NCI-H510A (cell line): ENCODE data around the gene RNASE3.
"Not testable (repeated sequence)": the region's sequence is repeated elsewhere in the genome, so short reads cannot be mapped to it uniquely, and the experiment has no call there.

Experiments used
- DNase-seq: peaks from one replicate; lab custom pipeline; 2025; lab: John Stamatoyannopoulos, UW

The RNASE3 gene

DNA sequence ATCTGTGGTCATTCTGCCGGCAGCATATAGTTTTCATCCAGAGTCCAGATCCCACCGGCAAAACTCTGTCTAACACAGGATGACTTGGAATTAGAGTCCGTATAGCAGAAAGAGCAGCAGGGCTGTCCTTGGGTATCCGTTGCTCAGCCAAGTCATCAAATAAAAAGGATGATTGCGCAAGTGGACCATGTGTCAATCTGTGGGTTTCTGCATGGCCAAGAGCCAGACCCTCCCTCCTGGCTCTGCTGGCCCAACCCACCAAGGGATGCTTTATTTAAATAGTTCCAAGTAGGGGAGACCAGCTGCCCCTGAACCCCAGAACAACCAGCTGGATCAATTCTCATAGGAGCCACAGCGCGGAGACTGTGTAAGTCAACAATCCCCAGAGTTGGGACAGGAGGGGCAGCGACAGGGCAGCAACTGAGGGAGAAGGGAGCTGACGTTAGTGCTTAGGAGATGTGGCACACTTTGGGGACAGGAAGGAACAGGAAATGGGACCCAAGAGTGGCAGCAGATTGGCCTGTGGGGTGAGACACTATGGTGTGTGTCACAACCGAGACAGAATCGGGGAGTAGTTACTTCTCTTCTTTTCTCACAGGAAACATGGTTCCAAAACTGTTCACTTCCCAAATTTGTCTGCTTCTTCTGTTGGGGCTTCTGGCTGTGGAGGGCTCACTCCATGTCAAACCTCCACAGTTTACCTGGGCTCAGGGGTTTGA, 28.0 kb downstream of the RNASE3 start:
- not testable (repeated sequence) for DNase-seq

DNA sequence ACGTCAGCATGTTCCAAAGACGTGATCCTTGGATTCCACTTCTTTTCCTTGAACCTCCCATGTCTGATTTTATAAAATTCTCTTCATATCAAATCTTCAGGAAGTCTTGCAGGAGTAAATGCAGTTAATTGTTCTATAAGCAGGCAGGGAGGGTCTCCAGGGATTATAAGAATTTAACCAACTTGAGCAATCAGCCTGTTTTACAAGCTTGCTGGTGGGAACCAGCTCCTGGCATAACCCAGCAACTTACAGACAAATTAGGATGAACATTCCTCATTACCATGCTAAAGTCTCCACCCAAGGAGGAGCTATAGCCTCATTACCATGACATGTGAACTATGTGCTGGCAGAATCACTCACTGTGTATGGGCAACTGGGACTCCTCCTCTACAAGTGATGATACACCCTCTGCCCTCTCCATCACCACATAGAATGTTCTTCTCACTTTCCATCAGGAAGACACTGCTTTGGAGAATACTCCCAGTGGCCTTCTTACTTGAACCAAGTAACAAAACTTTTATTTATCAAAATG, 32.6 kb downstream of the RNASE3 start:
- DNase-seq, result not testable (repeated sequence)

DNA sequence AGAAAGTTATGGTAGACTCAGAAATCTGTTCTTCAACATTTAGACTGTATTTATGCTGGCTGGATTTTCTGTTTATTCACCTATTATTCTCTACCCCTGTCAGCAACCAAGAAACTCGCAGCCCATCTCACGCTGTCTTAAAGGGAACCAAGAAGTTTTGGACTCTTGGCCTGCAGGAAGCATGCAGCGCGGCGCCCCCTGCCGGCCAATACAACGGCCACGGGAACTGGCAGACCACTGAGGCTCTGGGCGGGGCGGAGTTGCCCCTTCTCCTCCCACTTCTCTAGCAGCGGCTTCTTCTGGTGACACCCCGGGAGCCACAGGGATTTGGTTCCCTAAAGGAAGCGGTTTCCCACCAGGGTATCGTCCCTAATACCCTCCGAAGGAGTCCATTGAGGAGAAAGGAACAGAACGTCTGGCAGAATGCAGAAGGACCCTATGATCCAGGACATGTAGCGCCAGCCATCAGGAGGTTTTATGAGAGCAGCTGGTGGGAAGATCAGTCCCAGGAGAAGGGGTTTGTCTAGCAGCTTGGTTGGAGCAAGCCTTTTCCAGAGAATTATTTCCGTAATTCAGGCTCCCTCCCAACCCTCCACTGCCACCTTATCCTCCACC, 43.1 kb downstream of the RNASE3 start:
- no peak for DNase-seq

DNA sequence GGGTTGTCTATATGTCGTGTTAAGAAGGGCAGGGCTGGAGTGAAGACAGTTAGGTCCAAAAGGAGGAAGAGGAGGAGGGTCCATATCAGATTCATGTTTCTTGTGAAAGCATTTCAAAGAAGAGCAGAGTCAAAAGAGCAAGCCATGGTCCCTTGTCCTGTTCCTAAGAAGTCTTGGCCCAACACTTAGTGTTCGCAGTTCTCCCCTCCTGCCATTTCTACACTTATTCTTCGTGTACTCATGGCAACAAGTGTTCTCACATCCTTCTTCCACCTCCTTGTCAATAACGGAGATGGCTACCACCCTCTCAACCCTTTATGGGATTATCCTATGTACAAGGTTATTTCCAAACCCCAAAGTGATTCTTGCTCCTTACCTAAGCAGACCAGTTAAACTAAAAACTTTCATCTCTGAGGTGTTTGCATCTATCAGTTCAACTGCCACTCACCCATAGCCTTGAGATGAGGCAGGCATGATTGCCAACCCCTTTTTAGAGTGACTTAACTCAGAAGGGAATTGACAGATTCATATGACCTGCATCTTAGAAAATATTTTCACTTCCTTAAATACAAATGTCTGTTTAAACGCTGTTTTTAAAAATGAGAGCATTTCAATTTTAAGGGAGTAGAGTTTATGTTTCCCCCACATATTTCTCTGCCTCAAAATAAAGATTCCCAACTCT, 44.3 kb downstream of the RNASE3 start:
- no peak for DNase-seq
